Mucosa of gallbladder (tissue), 1 donor: ENCODE results near the gene LGALS3BP. TPM values are rescaled to one million over a fixed set of nuclear protein-coding genes. Genes with fewer than 3 reads are reported as not detected.
A peak's percentile ranks its signal among the peaks of the same experiment; 100 is the strongest.

Experiments used
- DNase-seq: peaks from one replicate; pipeline ENCODE4 v3.0.0-alpha.2; 2020; ENCODE audit warnings: low spot score
- total RNA-seq: library from RNA; stranded (reverse); gene quantifications from one replicate; pipeline ENCODE4 v1.2.1, GENCODE V29; 2021
- donor health status: DM: no; HTN: no; CAD: no.

The LGALS3BP gene
- total RNA-seq, 1 donor from 2014 or later, result 761 TPM

DNA sequence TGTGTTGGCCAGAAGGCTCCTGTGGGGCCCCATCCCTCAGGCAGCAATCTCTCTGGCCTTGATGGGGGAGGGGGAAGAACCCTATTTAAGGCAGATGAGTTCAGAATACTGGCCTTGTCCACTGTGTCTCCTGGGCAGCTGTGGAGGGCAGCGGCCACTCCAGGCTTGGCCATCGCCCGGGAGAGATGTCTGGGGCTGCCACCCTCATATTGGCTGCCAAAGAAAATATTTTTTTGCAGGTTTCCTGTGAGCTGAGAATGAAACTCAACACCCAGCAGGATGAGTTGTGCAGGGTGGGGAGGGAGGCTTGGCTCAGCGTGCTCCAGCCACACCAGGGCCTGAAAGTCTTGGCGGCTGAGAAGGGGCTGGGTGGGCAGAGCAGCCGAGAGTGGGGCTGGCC is 40.1 kb downstream of the LGALS3BP start:
- DNase-seq, result no peak

GRCh38 chr17:78937561-78937960 is 42.2 kb downstream of the LGALS3BP start:
- no peak for DNase-seq

GRCh38 chr17:78935419-78936323 is 44.1 kb downstream of the LGALS3BP start:
- DNase-seq, result peak; percentile 58

DNA sequence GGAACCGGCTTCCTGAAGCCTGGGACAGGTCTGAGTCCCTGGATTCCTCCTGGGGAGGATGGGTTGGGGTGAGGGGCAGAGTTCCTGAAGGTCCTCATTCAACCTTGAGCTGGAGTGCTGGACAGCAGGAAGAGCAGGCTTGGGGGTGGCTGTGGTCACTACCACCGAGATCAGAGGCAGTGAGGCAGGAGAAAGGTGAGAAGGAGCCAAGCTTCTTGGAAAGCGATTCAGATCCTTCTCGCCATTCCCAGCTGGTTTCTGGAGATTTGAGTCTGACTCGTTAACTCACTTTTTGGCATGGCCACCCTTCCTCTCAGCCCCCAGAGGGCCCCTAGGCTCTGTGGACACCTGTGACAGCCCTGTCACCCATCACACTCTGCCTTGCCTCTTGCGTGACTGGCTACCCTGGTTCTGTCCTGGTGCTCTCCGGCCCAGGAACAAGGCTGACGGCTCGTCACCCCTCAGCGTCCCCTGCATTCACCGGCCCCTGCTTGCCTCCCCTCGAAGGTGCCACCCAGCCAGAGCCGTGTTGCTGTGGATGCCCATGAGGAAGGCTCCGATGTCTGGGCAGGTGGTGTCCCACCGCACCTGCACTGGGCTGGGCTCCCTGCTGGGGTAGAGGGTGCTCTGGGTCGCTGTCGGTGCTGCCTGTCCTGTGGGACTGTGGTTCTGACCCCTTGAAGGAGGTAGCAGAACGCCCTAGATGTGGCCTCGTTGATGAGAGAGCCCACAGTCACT is 44.9 kb downstream of the LGALS3BP start:
- no peak for DNase-seq

DNA sequence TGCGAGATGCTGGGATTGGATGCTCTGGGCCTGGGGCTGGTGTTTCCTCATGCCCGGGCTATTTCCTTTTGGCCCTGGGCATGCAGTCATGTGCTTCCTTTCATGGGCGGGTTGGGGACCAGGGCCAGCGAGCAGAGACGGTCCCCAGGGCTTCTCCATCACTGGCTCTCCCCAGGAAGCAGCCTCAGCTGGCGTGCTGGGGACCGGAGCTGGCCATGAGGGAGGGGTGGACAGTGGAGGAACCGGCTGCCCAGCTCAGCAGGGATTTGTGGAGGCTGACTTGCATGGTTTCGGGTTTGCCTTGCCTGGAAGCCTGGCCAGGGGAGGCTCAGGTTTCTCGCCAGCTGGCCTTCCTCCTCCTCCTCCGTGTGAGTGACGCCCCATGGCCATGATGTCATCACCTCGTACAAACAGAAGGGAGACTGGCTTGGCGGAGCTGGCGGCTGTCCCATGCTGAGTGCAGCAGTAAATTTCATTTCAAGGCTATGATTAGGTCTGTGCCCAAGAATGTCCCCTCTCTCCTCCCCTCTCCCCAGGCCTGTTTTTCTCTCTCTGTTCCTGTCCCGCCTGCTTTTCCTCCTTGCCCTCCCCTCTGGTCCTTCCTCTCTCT is 45.7 kb downstream of the LGALS3BP start:
- DNase-seq, result peak; percentile 94

DNA sequence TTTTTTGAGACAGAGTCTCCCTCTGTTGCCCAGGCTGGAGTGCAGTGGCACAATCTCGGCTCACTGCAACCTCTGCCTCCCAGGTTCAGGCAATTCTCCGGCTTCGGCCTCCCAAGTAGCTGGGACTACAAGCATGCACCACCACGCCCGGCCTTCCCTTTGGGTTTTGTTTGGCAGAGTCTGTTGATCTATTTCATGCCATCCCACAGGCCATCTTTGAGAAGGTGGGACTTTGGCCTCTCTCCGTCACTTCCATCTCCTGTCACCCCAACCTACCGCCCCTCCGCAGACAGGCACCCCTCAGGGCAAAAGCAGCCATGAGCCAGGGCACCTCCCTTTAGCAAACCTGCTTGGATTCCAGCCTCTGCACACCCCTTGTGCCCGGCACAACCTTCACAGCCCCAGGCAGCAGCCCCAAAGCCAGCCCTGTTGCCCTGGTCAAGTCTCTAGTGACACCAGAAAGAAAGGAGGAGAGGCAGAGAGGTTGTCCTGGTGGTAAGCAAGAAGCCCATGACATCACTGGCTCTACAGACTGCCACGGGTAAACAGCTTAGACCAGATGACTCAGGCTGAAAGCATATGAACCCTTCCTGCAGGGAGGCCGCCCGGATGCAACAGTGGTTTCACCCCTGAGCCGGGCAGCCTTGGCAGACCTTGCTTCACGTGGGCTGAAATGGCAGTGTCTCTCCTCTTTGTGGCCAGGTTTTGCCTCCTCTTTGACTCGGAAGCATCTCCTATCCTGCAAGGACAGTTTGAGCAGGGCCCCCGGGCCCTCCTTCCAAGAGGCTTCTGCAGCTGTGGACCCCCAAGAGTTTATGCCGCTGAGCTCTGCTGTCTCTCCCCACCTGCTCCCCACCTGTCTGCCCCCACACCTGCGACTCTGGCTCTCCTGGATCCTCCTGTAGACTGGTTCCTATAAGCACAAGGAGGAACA is 46.4 kb downstream of the LGALS3BP start:
- peak; percentile 75 for DNase-seq

DNA sequence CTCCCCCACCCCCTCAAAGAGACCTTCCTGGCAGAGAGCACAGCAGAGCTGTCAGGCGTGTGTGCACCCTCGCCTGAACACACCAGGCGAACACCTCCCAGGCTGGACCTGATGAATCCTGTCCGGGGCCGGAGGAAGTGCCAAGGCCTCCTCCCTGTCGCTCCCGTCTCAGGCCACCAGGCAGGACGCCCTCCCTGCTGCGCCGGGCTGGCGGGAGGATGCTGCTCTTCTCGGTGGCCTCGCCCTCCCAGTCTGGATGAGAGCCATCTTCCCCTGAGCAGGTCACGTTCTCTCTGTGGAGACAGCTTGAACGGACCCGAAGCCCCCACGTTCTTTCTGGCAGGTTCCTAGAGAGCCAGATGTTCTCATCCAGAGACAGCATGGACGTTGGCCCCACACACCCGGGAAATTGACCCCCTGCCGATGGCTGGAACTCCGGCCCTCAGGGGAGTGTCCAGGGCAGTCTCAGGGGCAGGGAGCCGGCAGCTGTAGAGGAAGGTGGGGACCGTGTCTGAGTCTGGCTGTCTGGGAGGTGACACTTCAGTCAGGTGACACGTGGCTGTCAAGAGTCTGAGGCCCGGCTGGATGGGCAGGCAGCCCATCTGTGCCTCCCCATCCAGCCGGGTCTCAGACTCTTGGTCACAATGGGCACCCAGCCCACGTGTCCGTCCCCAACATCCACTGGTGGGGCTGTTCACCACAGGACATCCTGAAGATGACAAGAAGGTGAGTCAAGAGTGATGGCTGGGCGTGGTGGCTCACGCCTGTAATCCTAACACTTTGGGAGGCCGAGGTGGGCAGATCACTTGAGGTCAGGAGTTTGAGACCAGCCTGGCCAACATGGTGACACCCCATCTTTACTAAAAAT is 49.6 kb downstream of the LGALS3BP start:
- no peak for DNase-seq

DNA sequence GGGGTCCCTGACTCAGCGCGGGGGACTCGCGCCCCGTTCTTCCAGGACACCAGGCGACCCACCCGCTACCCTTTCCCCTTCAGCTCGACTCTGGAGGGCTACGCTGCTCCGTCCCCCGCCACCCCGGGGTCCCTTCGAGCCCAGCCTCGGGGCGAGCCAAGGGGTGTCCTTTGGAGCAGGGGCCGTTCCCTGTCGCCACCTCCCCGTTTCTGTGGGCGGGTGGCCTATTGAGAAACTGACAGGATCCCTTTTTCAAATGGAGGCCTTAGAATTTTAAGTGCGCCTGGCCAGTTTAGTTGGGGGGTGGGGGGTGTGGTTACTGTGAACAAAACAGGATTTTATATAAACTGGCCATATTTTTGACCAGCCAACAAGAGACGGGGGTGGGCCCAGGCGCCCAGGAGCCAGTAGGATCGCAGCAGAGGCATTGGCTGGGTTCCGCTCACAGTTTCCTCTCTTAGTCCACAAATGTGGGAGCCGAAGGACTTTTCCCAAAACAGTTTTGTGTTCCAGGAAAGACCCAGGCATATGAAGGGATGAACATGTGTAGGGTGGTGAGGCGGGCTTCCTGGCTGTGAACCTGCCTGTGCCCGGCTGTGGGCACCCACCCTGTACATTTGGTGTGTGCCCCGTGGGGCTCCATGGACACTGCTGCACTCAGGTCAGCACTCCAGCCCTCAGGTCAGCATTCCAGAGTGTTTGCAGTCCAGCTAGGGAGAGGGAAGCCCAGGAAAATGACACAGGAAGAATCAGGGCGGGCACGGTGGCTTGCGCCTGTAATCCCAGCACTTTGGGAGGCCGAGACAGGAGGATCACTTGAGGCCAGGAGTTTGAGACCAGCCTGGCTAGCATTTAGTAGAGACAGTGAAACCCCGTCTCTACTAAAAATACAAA is 53.8 kb downstream of the LGALS3BP start:
- DNase-seq, result peak; percentile 83

GRCh38 chr17:78925234-78925633 is 54.5 kb downstream of the LGALS3BP start, which contains the start of gene TIMP2:
TIMP2 (minus strand) TSS chr17:78925387; CDS start chr17:78925088, 299 bp downstream.
- DNase-seq, result peak; percentile 87

GRCh38 chr17:78924481-78925151 is 55.1 kb downstream of the LGALS3BP start:
- no peak for DNase-seq

GRCh38 chr17:78923660-78924453 is 55.9 kb downstream of the LGALS3BP start:
- DNase-seq, result peak; percentile 80

DNA sequence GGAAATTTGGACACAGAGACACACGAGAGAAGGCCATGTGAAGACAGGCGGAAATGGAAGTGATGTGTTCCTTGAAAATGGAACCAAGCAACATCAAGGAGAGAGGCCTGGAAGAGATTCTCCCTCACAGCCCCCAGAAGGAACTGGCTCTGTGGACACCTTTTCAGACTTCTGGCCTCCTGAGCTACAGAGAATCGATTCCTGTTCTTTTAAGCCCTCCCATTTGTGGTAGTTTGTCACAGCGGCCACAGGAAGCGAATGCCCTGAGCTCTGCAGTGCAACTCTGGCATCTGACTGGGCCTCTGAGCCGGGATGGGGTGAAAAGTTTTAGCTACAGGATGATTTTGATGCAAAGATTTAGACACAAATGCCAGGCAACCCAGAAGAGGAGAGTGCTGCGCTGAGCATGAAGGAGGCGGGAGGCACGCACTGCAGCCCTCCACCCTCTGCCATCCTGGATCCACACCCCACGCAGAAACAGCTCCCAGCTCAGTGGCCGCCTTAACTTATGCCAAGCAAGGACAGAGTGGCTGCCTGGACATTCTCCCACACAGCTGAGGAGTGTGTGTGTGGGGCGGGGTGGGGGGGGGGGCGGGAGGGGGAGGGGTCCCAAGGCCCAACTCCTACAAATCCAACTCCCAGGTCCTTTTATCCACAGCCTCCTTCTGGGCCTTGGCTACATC is 56.8 kb downstream of the LGALS3BP start:
- DNase-seq, result no peak

DNA sequence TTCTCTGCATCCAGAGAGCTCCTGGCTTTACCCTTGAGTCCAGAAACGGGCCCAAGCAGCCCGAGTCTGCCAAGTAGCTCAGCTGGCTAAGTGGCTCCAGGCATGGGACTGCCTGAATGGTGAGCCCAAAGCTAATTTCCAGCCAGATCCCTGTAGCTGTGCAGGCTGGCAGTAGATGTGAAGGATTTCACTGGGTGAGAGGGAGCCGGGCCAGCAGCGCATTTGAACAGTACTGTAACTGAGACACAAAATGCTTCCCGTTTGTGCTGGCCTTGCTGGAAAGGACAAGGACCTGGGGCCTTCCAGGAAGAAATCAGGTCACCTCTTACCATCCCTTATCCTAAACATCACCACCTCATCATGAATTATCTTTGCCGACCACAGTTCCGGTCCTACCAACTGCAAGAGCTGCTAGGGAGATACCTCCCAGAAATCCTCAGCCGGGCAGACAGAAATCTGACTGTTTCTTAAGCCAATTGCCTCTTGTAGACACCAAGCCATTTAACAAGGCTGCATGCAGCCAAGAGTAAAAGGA is 58.2 kb downstream of the LGALS3BP start:
- DNase-seq, result no peak
